HepG2 (cell line): Measurements from ENCODE around the gene SAMD8. TPM values are rescaled to one million over a fixed set of nuclear protein-coding genes. Genes with fewer than 3 reads are reported as not detected.

Experiments
- ARID2 ChIP-seq: sonication (generic); formaldehyde crosslinking; IDR thresholded peaks from 2 replicates; pipeline ENCODE4 v1.8.1; 2022; ENCODE audit warnings: mild to moderate bottlenecking, missing genetic modification reagents, borderline replicate concordance
- CCDC6 ChIP-seq: sonication (generic); formaldehyde crosslinking; IDR thresholded peaks from 2 replicates; pipeline ENCODE4 v1.8.1; 2022; ENCODE audit warnings: mild to moderate bottlenecking, missing genetic modification reagents, moderate library complexity
- CREB3 ChIP-seq: sonication (generic); formaldehyde crosslinking; IDR thresholded peaks from 2 replicates; pipeline ENCODE4 v1.5.0; 2020; ENCODE audit warnings: missing genetic modification reagents
- CTCF ChIP-seq: sonication (generic); formaldehyde crosslinking; IDR thresholded peaks from 2 replicates; pipeline ENCODE4 v1.5.0; 2020; ENCODE audit warnings: mild to moderate bottlenecking, missing genetic modification reagents, moderate library complexity
- GATA4 ChIP-seq: sonication (generic); IDR thresholded peaks from 2 replicates; pipeline ENCODE4 v1.6.1; 2016; ENCODE audit warnings: antibody characterized with exemption, low read depth, borderline replicate concordance
- IKZF5 ChIP-seq: IDR thresholded peaks from 2 replicates; pipeline ENCODE4 v1.6.1; 2018; ENCODE audit warnings: missing genetic modification reagents, mild to moderate bottlenecking, missing compliant biosample characterization
- JUND ChIP-seq: sonication (generic); formaldehyde crosslinking; IDR thresholded peaks from 2 replicates; pipeline ENCODE4 v1.8.0; 2022; ENCODE audit warnings: mild to moderate bottlenecking, missing genetic modification reagents
- SMAD1 ChIP-seq: sonication (generic); formaldehyde crosslinking; IDR thresholded peaks from 2 replicates; pipeline ENCODE4 v1.4.0; 2020; ENCODE audit warnings: missing genetic modification reagents, low read depth, mild to moderate bottlenecking, borderline replicate concordance
- ZC3H13 ChIP-seq: sonication (generic); formaldehyde crosslinking; IDR thresholded peaks from 2 replicates; pipeline ENCODE4 v1.8.1; 2023; ENCODE audit warnings: mild to moderate bottlenecking, missing genetic modification reagents, moderate library complexity
- ZMYM2 ChIP-seq: sonication (generic); formaldehyde crosslinking; IDR thresholded peaks from 2 replicates; pipeline ENCODE4 v1.8.0; 2022; ENCODE audit warnings: mild to moderate bottlenecking, missing genetic modification reagents
- ZNF142 ChIP-seq: sonication (generic); formaldehyde crosslinking; IDR thresholded peaks from 2 replicates; pipeline ENCODE4 v1.4.0; 2020; ENCODE audit warnings: missing genetic modification reagents
- ZNF205 ChIP-seq: IDR thresholded peaks from 2 replicates; pipeline ENCODE4 v1.6.1; 2018; ENCODE audit warnings: missing biosample characterization, missing genetic modification reagents
- ZNF275 ChIP-seq: sonication (generic); formaldehyde crosslinking; IDR thresholded peaks from 2 replicates; pipeline ENCODE4 v1.8.0; 2022; ENCODE audit warnings: missing genetic modification reagents, mild to moderate bottlenecking, inconsistent platforms, borderline replicate concordance
- ZNF816 ChIP-seq: sonication (generic); formaldehyde crosslinking; IDR thresholded peaks from 2 replicates; pipeline ENCODE4 v1.8.0; 2022; ENCODE audit warnings: missing genetic modification reagents, mild to moderate bottlenecking, borderline replicate concordance
- ZNF883 ChIP-seq: sonication (generic); formaldehyde crosslinking; IDR thresholded peaks from 2 replicates; pipeline ENCODE4 v1.5.1; 2020; ENCODE audit warnings: mild to moderate bottlenecking, missing genetic modification reagents; ENCODE audit errors: not compliant biosample characterization
- ZSCAN25 ChIP-seq: sonication (generic); formaldehyde crosslinking; IDR thresholded peaks from 2 replicates; pipeline ENCODE4 v1.8.0; 2022; ENCODE audit warnings: mild to moderate bottlenecking, missing genetic modification reagents
- polyA plus RNA-seq, 8 experiments: library from polyadenylated mRNA; depleted of rRNA in 3 of 8; stranded (reverse) in 7 of 8; unstranded in 1 of 8; fragments of >200 nt; fragmentation: Illumina TruSeq in 4 of 8; extraction: Trizol in 4 of 8; gene quantifications; 2 replicates each; pipeline versions ENCODE4 v1.2.1 to v1.2.3, GENCODE V29; 2011 to 2016; ENCODE audit warnings: low read depth in 4 of 8, missing spikeins in 1 of 8, mixed read lengths in 1 of 8; ENCODE audit not compliant: insufficient read depth in 1 of 8
- total RNA-seq, 5 experiments: library from RNA; depleted of rRNA; stranded (reverse); fragments of >200 nt; fragmentation: Illumina TruSeq; extraction: Trizol; gene quantifications; 2 replicates each; pipeline ENCODE4 v1.2.3, GENCODE V29; 2016; ENCODE audit warnings: low read depth in 1 of 5

The SAMD8 gene
- total and polyA plus RNA-seq, 2 of the 13 experiments (the other 11 are each of a cell fraction or from before 2014, with no cell fraction given): 10.4 to 13.2 TPM

GRCh38 chr10:75107756-75108683, 3.4 kb upstream of the SAMD8 start (continued):
- TF ChIP-seq ZNF142 (CRISPR knock-in tag) (no peak), SMAD1 (CRISPR knock-in tag) (no peak), GATA4 (no peak), JUND (CRISPR knock-in tag) (no peak), CCDC6 (CRISPR knock-in tag) (no peak), CTCF (no peak), ZC3H13 (CRISPR knock-in tag) (no peak), IKZF5 (CRISPR knock-in tag) (no peak), ZMYM2 (0 out of 2 replicates have a peak, but pooled peaks have one; percentile 27), ZNF883 (CRISPR knock-in tag) (no peak), ZNF816 (CRISPR knock-in tag) (no peak), ZNF275 (CRISPR knock-in tag) (no peak), ZSCAN25 (CRISPR knock-in tag) (no peak), ARID2 (CRISPR knock-in tag) (no peak), CREB3 (CRISPR knock-in tag) (no peak), ZNF205 (CRISPR knock-in tag) (no peak)
